GM21619 (cell line): ENCODE data around the gene SDS.

Source experiments
- ATAC-seq: cut with Tn5 transposase; IDR thresholded peaks from one replicate; pipeline ENCODE4 v1.9.1; 2021; ENCODE audit not compliant: unreplicated experiment

Gene SDS

DNA sequence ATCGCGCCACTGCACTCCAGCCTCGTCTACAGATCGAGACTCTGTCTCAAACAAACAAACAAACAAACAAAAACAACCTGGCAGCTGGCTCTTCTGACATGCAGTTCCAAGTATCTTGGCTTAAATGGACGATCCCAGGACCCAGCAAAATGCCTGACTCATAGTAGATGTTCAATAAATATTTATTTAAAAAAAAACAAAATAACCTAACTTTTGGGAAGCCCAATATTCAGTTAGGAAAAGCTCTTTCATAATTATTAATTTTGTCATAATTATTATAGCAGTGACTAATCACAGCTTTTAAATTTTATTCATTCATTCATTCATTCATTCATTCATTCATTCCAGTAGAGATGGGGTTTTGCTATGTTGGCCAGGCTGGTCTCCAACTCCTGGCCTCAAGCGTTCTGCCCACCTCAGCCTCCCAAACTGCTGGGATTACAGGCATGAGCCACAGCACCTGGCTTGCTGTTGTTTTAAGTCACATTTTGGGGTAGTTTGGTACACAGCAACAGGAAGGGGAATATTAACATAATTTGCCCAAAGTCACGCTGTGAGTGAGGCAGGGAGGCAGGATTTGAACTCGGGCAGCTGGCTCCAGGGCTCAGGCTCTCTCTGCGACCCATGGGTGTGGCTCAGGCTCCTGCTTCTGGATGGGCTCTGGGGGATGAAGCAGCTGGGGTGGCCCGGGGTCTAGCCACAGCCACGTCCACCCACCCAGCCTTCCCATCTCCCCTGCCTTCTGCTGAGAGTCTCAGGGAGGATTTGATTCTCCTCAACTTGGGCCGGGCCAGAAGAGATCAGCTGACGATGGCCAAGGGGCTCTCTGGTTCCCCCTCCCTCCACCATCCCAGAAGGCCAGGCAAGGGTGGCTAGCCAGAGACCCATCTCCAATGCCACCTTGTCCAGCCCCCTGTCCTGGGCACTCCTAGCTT, 2.4 kb downstream of the SDS start:
- ATAC-seq: no peak

DNA sequence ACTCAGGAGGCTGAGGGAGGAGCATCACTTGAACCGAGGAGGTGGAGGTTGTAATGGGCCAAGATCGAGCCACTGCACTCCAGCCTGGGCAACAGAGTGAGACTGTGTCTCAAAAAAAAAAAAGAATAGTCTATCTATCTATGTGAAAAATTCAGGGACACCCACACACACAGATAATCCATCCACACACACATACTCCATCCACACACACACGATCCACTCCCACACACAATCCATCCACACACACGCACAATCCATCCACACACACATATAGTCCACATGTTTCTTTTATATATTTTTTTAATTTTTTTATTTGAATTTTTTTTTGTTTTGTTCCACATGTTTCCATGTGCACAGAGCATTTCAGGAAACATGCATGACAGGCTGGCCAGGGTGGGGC, 3.3 kb downstream of the SDS start:
- no peak for ATAC-seq

DNA sequence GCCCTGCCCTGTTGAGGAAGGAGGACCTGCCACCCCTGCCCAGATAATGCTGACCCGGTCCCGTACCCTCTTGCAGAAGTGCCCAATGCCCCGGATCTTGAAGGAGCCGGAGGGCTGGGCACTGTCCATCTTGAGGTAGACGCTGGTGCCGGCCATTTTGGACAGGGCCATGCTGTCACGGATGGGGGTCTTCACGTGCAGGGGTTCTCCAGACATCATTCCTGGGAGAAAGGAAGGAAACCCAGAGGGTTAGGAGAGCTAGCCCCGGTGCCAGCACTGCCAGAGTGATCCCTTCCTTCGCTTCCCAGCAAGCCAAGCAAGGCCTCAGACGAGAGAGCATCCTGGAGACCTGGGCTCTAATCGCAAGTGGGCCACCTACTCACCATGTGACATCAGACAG, 4.2 kb downstream of the SDS start:
- ATAC-seq: no peak

DNA sequence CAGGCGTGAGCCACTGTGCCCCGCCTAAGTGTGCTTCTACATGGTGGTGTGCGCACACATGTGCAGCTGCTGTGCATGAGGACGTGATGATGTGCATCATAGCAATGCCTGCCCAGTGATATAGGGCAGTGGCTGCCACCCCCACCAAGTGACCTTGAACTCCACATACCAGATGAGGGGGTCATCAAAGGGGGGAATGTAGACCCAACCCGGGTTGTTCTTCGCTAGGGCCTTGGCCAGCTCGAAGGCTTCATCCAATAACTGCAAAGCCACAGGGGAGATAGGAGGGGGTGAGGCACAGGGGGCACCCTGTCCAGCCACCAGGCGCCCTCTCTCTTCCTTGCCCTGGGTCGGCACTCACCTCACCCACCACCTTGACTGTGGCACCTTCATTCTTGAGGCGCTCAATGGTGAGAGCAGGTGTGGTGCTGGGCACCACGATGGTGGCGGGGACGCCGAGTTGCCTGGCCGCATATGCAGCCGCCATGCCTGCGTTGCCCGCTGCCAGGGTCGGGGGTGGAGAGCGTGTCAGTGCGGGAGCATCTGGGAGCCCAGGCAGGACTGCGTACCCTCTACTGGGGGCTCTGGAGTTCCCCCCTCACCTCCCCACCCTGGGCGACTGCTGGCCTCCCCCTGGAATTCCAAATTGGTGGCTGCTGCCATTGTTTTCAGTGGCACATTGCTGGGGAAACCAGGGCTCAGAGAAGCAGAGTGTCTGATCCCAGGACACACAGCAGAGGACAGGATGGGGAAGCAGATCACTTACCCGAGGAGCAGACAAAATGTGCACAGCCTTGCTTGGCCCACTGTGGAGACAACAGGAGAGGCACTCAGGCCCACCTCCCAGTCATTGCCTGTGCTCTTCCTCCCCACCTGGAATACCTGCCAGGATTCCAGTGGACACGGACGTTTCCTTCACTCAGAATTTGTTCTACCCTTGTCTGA, 5.1 kb downstream of the SDS start:
- ATAC-seq: no peak

DNA sequence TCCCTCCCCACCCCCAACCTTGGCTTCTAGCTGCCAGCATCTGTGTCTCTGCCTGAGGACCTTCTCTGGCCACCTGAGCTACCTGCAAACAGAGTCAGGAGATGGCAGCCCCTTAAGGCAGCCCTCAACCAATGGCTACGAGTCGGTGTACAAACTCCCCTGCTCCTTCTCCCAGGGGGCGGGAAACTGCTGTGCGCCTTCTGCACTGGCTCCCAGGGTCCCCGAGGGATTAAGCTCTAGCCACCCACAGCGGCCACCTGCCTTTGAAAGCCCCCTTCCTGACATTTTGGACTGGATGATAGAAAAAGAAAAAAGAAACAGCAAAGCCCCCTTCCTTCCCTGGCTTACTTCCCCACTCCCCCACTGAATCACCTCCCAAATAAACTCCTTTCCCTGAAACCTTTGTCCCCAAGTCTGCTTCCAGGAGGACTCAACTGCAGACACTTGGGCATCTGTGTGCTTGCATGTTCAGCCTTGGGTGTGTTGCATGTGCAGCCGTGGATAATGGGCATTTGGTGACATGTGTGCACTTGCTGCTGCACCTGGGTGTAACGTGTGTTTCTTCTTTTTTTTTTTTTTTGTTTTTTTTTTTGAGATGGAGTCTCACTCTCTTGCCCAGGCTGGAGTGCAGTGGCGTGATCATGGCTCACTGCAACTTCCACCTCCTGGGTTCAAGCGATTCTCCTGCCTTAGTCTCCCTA, 6.0 kb downstream of the SDS start:
- ATAC-seq: no peak

DNA sequence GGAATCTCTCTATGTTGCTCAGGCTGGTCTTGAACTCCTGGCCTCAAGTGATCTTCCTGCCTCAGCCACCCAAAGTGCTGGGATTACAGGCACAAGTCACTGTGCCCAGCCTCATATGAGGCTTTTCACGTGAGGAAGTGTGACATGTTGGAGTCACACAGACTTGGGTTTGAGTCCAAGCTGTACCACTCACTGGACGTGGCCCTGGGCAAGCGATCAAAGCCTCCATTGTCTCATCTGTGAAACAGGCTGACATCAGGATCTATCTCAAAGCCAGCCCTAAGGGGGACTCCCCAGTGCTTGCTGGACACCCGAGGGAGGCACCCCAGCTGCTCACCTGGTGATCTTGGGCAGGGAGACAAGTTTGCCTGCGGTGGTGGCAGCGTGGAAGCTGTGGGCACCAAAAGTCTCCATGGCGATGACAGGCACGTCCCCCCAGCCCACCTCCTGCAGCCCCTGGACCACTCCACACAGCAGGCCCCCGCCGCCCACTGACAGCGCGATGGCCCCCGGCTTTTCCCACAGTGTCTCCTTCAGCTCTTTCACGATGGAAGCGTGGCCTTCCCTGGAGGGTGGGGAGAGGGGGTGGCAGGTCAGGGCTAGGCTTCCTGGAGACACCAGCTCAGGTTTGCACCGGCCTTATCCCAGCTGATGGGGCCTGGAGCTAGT, 6.7 kb downstream of the SDS start:
- no peak for ATAC-seq

DNA sequence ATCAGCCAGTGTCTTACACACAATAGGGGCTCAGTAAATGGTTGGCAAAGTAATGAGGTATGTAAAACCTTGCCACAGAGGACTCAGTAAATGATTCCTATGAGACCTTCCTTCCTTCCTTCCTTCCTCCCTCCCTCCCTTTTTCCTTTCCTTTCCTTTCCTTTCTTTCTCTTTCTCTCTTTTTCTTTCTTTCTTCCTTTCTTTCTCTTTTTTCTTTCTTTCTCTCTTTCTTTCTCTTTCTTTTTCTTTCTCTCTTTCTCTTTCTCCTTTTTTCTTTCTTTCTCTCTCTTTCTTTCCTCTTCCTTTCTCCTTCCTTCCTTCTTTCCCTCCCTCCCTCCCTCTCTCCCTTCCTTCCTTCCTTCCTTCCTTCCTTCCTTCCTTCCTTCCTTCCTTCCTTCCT, 7.5 kb downstream of the SDS start:
- no peak for ATAC-seq

DNA sequence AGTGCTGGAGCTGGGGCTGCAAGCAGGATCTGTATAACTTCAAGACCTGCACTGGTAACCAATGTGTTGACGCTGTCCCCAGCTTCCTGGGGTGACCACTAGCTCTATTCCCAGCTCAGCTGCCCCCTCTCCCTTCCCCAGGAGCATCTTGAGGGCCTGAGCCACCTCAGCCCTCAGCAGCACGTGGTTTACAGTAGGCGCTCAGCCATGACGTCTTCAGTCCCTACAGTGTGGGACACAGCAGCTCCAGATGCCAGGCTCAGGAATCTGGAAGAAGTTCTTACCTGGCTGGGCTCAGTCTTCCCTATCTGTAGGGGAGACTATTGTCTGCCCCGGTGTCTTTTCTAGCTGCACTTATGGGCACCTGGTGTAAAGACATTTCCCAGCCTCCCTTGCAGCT, 8.6 kb downstream of the SDS start:
- ATAC-seq: no peak

DNA sequence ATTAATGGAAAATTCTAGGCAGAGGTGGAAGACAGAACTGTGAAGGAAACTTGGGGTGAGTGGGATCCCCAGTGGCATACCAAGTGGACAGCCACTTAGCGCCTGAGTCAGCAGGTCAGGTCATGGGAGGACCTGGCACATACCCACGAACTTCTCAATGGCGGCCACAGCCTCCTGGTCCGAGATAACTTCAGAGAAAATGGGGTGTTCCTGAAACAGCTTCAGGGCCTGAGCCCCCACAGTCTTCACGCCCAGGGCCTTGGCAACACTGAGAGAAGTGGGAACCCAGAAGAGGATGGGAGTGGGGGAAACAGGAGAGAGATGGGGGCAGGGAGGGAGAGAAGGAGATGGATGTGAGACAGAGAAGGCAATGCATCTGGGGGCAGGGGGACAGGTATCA, 9.9 kb downstream of the SDS start:
- ATAC-seq: no peak

DNA sequence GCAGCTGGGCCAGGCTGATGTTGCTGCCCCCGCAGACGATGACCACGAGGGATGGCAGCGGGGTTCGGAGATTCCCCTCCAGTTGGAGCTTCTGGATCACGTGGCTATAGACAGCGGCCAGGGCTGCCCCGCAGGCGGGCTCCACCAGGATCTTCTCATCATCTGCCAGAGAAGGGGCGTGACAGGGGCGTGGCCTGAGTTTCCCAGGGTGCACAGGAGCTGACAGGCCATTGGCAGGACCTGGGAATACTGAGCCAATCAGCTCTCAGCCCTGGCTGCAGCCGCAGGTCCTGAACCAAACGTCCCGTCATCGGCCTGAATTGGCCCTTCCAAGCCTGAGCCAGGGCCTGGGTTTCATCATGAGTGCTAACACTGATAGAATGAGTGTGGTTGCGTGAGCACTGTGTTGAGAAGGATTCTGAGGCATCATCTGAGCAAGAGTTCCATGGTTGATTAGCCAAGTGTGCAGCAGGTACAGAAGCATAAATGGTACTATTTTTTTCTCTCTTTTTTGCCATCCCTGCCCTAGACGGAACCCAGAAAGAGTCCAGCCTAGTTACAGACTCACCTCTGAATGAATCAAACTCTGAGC, 10.6 kb downstream of the SDS start:
- no peak for ATAC-seq

DNA sequence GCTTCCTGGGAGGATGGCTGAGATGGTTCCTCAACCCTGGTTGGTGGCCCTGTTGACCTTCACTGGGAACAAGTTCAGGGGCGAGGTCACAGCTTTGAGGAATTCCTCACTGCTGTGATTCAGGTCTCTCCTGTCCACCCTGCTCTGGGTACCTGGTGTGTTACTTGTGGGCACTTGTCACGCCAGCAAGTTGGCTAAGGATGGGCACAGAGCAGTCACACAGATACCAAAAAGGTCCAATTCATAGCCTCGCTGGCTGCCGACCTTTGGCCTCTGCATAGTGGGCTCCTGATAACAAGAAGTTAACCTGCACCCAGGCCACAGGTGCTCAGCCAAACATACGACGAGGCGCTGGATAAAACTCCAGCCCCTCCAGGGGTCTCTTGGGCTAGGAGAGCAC, 11.2 kb downstream of the SDS start:
- ATAC-seq: no peak

DNA sequence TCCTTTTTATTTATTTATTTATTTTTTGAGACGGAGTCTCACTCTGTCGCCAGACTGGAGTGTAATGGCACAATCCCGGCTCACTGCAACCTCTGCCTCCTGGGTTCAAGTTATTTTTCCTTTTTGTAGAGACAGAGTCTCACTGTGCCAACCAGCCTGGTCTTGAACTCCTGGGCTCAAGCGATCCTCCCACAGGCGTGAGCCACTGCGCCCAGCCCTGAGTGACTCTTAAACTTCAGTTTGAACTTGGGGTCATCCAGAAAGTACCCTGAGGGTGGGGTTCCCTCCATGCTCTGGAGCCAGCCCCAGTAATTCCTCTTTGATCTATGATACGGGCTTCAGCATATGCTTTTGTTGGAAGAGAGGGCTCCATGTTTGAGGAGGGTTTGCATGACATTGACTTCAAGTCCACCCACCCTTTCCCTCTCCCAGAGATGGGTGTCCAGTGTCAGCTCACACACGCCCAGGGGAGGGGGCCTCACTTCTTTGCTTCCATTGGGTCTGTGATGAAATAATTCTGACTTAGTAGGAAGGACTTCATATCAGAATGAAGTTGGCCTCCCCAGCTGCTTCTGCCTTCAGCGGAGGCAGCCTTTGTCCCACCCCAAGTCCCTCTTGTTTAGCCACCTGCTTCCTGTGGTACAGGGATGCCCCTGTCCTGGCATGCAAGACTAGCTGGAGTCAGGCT, 11.9 kb downstream of the SDS start:
- ATAC-seq: no peak

DNA sequence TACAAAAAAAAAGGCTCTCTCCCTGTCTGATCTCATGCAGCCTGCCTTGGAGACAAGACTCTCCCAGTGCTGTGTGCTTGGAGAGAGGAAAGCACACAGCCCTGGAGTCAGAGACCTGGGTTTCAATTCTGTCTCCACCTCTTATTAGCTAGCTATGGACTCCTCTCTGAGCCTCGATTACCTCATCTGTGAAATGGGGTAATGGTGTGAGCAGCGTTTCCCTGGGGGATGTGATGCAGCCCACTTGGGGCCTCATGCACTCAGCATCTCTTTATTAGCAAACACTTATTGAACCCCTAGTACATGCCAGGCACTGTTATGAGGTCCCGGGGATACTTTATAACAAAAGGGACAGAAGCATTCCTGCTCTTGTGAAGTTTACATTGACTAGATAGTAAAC, 12.5 kb downstream of the SDS start:
- ATAC-seq: no peak

DNA sequence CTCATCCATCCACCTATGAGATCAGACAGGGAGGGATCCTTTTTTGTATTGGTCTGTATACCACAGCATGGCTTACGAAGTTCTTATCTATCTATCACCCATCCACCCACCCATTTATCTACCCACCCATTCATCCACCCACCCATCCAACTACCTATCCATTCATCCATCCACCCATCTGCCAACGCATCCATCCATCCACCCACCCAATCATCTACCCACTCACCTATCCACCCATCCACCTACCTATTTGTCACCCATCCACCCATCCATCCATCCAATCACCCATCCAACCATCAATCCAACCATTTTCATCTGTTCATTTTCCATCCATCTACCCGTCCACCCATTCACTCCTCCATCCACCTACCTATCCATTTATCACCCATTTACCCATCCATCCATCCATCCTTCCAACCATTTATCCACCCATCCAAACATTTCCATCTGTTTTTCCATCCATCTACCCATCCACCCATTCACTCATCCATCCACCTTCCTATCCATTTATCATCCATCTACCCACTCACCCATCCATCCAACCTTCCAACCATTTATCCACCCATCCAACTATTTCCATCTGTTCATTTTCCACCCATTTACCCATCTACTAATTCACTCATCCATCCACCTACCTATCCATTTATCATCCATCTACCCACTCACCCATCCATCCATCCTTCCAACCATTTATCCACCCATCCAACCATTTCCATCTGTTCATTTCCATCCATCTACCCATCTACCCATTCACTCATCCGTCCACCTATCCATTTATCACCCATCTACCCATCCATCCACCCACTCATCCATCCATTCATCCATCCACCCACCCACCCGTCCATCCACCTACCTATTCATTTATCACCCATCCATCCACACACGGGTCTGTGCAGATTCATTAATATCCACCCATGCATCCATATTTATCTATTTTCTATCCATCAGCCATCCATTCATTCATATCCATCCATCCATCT, 13.3 kb downstream of the SDS start:
- ATAC-seq: no peak

DNA sequence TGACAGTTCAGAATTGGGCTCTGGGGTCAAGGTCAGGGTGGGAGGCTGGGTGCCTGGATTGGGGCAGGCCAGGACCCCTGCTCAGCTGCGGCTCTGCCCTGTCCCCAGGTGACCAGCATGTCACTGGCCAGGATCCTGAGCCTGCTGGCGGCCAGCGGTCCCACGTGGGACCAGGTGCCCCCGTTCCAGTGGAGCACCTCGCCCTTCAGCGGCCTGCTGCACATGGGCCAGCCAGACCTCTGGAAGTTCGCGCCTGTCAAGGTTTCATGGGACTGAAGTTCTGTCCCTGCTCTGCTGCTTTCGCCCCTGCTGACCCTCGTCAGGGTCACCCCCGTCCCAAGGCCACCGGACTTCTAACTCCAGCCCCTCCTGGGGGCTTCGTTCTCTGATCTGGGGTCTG, 15.3 kb downstream of the SDS start:
- ATAC-seq: no peak

DNA sequence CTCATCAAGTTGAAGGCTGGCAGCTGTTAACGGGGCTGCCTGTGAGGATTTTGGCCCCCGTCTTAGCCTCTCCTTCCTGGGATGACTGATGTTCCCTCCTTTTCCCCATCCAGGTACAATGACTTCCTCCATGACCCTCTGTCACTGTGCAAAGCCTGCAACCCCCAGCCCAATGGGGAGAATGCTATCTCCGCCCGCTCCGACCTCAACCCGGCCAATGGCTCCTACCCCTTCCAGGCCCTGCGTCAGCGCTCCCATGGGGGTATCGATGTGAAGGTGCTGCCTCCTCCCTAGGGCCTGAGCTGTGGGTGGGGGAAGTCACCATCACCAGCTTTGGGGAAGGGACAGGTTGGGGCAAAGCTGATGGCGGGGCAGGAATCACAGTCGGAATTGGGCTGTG, 16.1 kb downstream of the SDS start:
- ATAC-seq: no peak

DNA sequence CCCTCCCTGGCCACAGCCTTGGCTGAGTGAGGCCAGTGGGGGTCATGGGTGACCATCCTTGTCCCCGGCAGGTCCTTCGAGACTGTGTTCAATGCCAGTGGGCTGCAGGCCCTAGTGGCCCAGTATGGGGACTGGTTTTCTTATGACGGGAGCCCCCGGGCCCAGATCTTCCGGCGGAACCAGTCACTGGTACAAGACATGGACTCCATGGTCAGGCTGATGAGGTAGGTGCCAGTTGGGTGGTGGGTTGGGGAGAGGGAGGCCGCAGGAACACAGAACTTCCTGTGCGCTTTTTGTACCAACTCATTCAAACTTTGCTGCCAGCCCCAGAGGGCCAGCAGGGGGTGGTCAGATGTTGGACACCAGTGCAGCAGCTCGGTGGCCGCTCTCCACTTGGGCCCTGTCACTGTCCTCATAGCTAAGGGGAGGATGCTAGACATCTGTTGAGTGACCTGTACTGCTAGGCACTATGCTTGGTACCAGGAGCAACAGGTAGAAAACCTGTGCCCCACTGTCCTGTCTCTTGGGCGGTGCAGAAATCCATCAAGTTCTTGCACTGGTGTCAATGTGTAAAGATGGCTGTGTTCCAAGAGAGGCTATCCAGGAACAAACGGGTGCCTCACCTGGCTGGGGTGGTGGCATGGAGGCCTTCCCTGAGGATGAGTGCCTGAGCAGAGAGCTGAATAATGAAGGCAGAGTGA, 16.7 kb downstream of the SDS start:
- ATAC-seq: no peak

DNA sequence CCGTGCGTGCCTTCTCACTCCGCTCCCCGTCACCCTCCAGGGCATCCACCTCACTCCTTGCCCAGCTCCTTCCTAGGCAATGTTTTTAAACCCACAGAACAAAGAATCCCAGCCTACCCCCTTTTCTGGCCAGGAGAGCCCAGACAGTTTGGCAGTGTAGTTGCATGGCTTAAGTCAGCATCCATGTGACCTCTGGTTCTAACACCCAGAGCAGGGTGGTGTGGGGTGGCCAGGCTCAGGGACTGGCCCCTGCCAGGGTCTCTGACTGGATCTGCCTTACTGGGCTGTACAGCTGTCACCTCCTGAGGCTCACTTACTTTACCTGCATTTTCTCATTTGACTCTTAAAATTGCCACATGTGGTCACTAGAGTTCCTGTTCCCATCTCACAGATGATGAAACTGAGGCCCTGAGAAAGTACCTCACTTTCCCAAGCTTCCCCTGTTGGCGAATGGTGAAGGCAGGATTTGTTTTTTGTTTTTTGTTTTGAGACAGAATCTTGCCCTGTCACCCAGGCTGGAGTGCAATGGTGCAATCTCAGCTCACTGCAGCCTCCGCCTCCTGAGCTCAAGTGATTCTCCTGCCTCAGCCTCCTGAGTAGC, 18.3 kb downstream of the SDS start:
- no peak for ATAC-seq
